ENCODE data around the gene NEUROD1.

Gene NEUROD1

DNA sequence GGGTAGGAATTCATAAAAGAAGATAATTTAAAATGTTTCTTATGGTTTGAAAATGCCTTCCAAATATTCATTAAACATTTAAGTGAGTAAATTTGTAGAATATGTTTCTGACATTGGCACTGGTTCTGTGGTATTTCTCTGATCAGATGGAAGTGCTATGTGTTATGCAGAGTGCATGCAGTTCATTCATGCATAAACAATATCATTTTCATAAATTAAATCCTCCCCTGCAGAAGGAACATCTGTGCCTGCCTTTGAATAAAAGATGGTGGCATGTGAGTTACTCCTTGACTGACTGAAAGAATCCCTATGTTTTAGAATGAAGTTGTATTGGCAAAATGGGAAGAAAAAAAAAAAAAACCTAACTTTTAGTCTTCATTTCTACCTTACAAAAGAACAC is 5.9 kb downstream of the NEUROD1 start:
- POLR2A ChIA-PET = no interaction called here
- CTCF ChIA-PET = interaction anchor here (0.7 kb wide), 1 partner anchor 792 kb away, joined by 3 read pairs; no protein-coding TSS in a partner anchor

DNA sequence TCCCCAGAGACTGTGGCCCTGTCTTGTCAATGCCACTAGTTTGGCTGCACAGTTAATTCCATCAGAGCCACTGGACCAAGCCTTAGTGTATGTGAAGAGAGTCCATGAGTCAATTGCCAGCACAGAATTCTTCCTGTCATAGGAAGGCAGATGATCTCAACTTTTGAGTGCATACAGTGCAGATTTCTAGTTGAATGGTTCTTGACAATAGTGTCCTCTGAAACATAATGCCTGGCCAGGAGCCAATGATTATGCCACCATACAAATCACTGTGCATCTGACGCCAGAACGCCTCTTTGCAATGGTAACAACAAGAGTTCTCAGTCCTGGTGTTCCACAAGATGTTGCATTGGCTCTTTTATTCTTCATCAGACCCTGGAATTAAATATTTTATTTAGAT is 7.1 kb downstream of the NEUROD1 start:
- no peaks in the 10 kb centered on the region for H3K9me3 ChIP-seq (ENCODE audit: control insufficient read depth, insufficient read depth, low read depth, low read length)
- ChIA-PET CTCF (interaction anchor here (0.8 kb wide), 1 partner anchor 1172 kb away, joined by 3 read pairs; no protein-coding TSS in a partner anchor), POLR2A (no interaction called here)
- TF ChIP-seq ZNF366 (tag by site-specific recombination; conservative IDR thresholded peaks at IDR 0.05) (peak; percentile 38; the same call in 1 of the 2 replicates), SP3 (tag by site-specific recombination; IDR thresholded peaks at IDR 0.05) (no peak), ZNF660 (tag by site-specific recombination; IDR thresholded peaks at IDR 0.05) (peak; percentile 82)
- no peak overlapping the region for H3K27ac ChIP-seq (ENCODE audit: extremely low read depth, low read depth, low read length)
- H3K4me1 ChIP-seq (ENCODE audit: control insufficient read depth, insufficient read depth, low read length) = no peaks in the 10 kb centered on the region; the same call in 1 of the 2 replicates
- H3K4me3 ChIP-seq (ENCODE audit: low read depth, low read length) = no peak overlapping the region
- no peaks in the 10 kb centered on the region for H3K36me3 ChIP-seq (ENCODE audit: control insufficient read depth in 2 of 2, insufficient read depth in 1 of 2, low read length in 2 of 2)

More for the DNA sequence above, 5.9 kb downstream of the NEUROD1 start:
- Histone ChIP-seq H3K4me3 (ENCODE audit: low read depth, low read length) (no peak overlapping the region), H3K4me1 (ENCODE audit: control insufficient read depth, insufficient read depth, low read length) (no peaks in the 10 kb centered on the region; the same call in 1 of the 2 replicates), H3K9me3 (ENCODE audit: control insufficient read depth, insufficient read depth, low read depth, low read length) (no peaks in the 10 kb centered on the region), H3K36me3 (ENCODE audit: control insufficient read depth in 2 of 2, insufficient read depth in 1 of 2, low read length in 2 of 2) (no peaks in the 10 kb centered on the region), H3K27ac (ENCODE audit: extremely low read depth, low read depth, low read length) (no peak overlapping the region)
- TF ChIP-seq, protein P1, sequence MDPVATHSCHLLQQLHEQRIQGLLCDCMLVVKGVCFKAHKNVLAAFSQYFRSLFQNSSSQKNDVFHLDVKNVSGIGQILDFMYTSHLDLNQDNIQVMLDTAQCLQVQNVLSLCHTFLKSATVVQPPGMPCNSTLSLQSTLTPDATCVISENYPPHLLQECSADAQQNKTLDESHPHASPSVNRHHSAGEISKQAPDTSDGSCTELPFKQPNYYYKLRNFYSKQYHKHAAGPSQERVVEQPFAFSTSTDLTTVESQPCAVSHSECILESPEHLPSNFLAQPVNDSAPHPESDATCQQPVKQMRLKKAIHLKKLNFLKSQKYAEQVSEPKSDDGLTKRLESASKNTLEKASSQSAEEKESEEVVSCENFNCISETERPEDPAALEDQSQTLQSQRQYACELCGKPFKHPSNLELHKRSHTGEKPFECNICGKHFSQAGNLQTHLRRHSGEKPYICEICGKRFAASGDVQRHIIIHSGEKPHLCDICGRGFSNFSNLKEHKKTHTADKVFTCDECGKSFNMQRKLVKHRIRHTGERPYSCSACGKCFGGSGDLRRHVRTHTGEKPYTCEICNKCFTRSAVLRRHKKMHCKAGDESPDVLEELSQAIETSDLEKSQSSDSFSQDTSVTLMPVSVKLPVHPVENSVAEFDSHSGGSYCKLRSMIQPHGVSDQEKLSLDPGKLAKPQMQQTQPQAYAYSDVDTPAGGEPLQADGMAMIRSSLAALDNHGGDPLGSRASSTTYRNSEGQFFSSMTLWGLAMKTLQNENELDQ (tag by site-specific recombination; IDR thresholded peaks at IDR 0.05; ENCODE audit: low read depth) = no peak
- TF ChIP-seq, protein P2, sequence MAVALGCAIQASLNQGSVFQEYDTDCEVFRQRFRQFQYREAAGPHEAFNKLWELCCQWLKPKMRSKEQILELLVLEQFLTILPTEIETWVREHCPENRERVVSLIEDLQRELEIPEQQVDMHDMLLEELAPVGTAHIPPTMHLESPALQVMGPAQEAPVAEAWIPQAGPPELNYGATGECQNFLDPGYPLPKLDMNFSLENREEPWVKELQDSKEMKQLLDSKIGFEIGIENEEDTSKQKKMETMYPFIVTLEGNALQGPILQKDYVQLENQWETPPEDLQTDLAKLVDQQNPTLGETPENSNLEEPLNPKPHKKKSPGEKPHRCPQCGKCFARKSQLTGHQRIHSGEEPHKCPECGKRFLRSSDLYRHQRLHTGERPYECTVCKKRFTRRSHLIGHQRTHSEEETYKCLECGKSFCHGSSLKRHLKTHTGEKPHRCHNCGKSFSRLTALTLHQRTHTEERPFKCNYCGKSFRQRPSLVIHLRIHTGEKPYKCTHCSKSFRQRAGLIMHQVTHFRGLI (tag by site-specific recombination; IDR thresholded peaks at IDR 0.05) = no peak
- TF ChIP-seq, protein P3, sequence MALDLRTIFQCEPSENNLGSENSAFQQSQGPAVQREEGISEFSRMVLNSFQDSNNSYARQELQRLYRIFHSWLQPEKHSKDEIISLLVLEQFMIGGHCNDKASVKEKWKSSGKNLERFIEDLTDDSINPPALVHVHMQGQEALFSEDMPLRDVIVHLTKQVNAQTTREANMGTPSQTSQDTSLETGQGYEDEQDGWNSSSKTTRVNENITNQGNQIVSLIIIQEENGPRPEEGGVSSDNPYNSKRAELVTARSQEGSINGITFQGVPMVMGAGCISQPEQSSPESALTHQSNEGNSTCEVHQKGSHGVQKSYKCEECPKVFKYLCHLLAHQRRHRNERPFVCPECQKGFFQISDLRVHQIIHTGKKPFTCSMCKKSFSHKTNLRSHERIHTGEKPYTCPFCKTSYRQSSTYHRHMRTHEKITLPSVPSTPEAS (tag by site-specific recombination; IDR thresholded peaks at IDR 0.05) = no peak
- TF ChIP-seq ZNF175 (tag by site-specific recombination; IDR thresholded peaks at IDR 0.05) (no peak), ZNF19 (tag by site-specific recombination; IDR thresholded peaks at IDR 0.05; ENCODE audit: low read depth) (no peak)
- TF ChIP-seq, protein P4, sequence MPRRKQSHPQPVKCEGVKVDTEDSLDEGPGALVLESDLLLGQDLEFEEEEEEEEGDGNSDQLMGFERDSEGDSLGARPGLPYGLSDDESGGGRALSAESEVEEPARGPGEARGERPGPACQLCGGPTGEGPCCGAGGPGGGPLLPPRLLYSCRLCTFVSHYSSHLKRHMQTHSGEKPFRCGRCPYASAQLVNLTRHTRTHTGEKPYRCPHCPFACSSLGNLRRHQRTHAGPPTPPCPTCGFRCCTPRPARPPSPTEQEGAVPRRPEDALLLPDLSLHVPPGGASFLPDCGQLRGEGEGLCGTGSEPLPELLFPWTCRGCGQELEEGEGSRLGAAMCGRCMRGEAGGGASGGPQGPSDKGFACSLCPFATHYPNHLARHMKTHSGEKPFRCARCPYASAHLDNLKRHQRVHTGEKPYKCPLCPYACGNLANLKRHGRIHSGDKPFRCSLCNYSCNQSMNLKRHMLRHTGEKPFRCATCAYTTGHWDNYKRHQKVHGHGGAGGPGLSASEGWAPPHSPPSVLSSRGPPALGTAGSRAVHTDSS (tag by site-specific recombination; IDR thresholded peaks at IDR 0.05) = no peak
- TF ChIP-seq, protein P5, sequence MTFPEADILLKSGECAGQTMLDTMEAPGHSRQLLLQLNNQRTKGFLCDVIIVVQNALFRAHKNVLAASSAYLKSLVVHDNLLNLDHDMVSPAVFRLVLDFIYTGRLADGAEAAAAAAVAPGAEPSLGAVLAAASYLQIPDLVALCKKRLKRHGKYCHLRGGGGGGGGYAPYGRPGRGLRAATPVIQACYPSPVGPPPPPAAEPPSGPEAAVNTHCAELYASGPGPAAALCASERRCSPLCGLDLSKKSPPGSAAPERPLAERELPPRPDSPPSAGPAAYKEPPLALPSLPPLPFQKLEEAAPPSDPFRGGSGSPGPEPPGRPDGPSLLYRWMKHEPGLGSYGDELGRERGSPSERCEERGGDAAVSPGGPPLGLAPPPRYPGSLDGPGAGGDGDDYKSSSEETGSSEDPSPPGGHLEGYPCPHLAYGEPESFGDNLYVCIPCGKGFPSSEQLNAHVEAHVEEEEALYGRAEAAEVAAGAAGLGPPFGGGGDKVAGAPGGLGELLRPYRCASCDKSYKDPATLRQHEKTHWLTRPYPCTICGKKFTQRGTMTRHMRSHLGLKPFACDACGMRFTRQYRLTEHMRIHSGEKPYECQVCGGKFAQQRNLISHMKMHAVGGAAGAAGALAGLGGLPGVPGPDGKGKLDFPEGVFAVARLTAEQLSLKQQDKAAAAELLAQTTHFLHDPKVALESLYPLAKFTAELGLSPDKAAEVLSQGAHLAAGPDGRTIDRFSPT (tag by site-specific recombination; IDR thresholded peaks at IDR 0.05) = no peak

DNA sequence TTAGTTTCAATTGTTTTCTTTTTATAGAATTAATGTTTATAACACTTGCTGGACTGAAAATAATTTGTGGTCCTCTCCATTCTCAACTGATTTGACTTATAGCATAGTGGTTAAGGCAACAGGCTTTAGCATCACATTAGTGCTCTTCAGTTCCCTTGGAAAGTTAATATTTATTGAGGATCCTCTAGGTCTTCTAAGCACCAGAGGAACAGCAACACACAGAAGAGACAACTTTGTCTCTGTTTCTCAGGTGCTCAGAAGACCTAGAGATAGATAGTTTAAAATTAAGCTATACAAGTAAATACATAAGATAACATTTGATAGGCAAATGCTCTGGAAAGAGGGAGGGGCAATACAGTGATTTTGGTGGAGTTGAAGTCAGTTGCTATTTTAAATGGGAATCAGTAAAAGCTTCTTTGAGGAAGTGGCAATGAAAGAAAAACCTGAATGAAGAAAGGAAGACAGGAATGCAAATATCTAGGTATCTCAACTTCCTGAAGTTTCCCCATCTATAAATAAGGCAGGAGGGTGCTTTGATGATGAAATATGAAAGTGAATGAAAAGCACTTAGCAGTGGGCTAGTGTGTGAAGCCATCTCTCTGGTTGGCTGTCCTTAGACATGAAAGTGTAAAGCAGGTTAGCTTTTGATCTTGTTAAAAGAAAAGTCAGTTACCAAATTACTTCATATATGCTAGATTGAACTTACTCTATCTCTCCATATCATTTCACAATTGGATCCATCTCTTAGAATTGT is 7.9 kb downstream of the NEUROD1 start:
- no peaks in the 10 kb centered on the region for H3K36me3 ChIP-seq (ENCODE audit: control insufficient read depth in 2 of 2, insufficient read depth in 1 of 2, low read length in 2 of 2)
- POLR2A ChIA-PET = no interaction called here
- H3K27ac ChIP-seq (ENCODE audit: extremely low read depth, low read depth, low read length) = no peak overlapping the region
- no peaks in the 10 kb centered on the region; the same call in 1 of the 2 replicates for H3K4me1 ChIP-seq (ENCODE audit: control insufficient read depth, insufficient read depth, low read length)
- CTCF ChIA-PET = no interaction called here
- no peak overlapping the region for H3K4me3 ChIP-seq (ENCODE audit: low read depth, low read length)
- no peak for TF ChIP-seq ZNF133 (tag by site-specific recombination; IDR thresholded peaks at IDR 0.05)
- H3K9me3 ChIP-seq (ENCODE audit: control insufficient read depth, insufficient read depth, low read depth, low read length) = no peaks in the 10 kb centered on the region
